ENCODE data around the gene NSA2.
"Not testable (repeated sequence)": the region's sequence is repeated elsewhere in the genome, so short reads cannot be mapped to it uniquely, and the experiment has no call there.

The NSA2 gene

GRCh38 chr5:74766849-74767578 is at the start of gene NSA2, which contains the start of gene GFM2:
NSA2 (plus strand) TSS chr5:74767249; CDS start chr5:74767361, 112 bp downstream.
GFM2 (minus strand) TSS chr5:74767117; CDS start chr5:74763742, 3,375 bp downstream.
- peak; percentile 96 for DNase-seq

GRCh38 chr5:74717596-74717995 is 49.5 kb upstream of the NSA2 start:
- no peak for DNase-seq

- DNase-seq = no peak
Observed at GRCh38 chr5:74722271-74722670, 44.8 kb upstream of the NSA2 start.

- DNase-seq = no peak
Observed at GRCh38 chr5:74725331-74725730, 41.7 kb upstream of the NSA2 start.

GRCh38 chr5:74736759-74737158 is 30.3 kb upstream of the NSA2 start:
- no peak for DNase-seq

GRCh38 chr5:74738406-74738805 is 28.6 kb upstream of the NSA2 start:
- no peak for DNase-seq

GRCh38 chr5:74748742-74749141 is 18.3 kb upstream of the NSA2 start:
- DNase-seq = not testable (repeated sequence)

GRCh38 chr5:74761241-74761640 is 5.8 kb upstream of the NSA2 start:
- DNase-seq = no peak

GRCh38 chr5:74762599-74762998 is 4.5 kb upstream of the NSA2 start:
- no peak for DNase-seq

GRCh38 chr5:74763504-74763903 is 3.5 kb upstream of the NSA2 start:
- DNase-seq = no peak

GRCh38 chr5:74765201-74765600 is 1.8 kb upstream of the NSA2 start:
- DNase-seq = no peak

- DNase-seq = no peak
Observed at GRCh38 chr5:74765929-74766328, 1.1 kb upstream of the NSA2 start.

- peak; percentile 71 for DNase-seq
Observed at GRCh38 chr5:74766418-74766848, 616 bp upstream of the NSA2 start.

GRCh38 chr5:74767579-74767913 is 497 bp downstream of the NSA2 start:
- DNase-seq = peak; percentile 50

- DNase-seq = no peak
Observed at GRCh38 chr5:74772359-74772758, 5.3 kb downstream of the NSA2 start.

GRCh38 chr5:74778609-74779008 is 11.6 kb downstream of the NSA2 start:
- DNase-seq = no peak

GRCh38 chr5:74786851-74787250 is 19.8 kb downstream of the NSA2 start:
- no peak for DNase-seq

GRCh38 chr5:74787424-74787823 is 20.4 kb downstream of the NSA2 start:
- DNase-seq = no peak

- DNase-seq = not testable (repeated sequence)
Observed at GRCh38 chr5:74791669-74792068, 24.6 kb downstream of the NSA2 start.

GRCh38 chr5:74798977-74799911 is 32.2 kb downstream of the NSA2 start:
- no peak for DNase-seq

- no peak for DNase-seq
Observed at GRCh38 chr5:74801197-74801596, 34.1 kb downstream of the NSA2 start.

- DNase-seq = no peak
Observed at GRCh38 chr5:74801941-74802340, 34.9 kb downstream of the NSA2 start.

GRCh38 chr5:74810915-74811314 is 43.9 kb downstream of the NSA2 start:
- no peak for DNase-seq

GRCh38 chr5:74816875-74817274 is 49.8 kb downstream of the NSA2 start:
- DNase-seq = no peak
